Measurements from ENCODE around the gene EPC1. TPM values are rescaled to one million over a fixed set of nuclear protein-coding genes. Genes with fewer than 3 reads are reported as not detected.
A peak's percentile ranks its signal among the peaks of the same experiment; 100 is the strongest.

The EPC1 gene
- total and polyA plus RNA-seq, 10 donors, result 16.0 to 69.2 (median 57.4) TPM

DNA sequence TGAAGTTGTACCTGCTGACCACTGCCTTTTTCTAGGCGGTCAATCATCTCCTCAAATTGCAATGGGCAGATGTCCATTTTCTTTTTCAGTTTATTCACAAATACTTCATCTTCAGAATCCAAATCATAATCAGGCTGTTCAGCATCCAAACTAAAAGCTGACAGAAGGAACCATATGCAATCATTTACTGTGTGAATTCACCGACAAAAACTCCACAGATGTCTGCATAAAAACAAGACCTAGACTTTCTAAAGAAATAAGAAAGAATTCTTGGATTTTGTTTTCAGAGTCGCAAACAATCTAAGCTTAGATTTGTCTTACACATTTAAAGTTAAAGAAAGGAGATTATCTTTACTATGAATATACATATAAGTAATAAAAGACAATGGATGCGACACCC lies 53.4 kb downstream of the EPC1 start:
- no peaks in the 10 kb centered on the region for H3K9me3 ChIP-seq
- peaks cover 2 to 64% (median 40%) of the 10 kb centered on the region in 6 donors for H3K36me3 ChIP-seq
- TF ChIP-seq POLR2AphosphoS5 (IDR thresholded peaks at IDR 0.05) (no peak), CTCF (IDR thresholded peaks at IDR 0.05 in 8 of 11, conservative IDR thresholded peaks at IDR 0.05 in 3 of 11) (no peak), POLR2A (IDR thresholded peaks at IDR 0.05) (no peak)
- H3K4me1 ChIP-seq, result peaks cover 2 to 55% (median 23%) of the 10 kb centered on the region in 6 donors
- no peak overlapping the region for H3K4me3 ChIP-seq
- no peak overlapping the region for H3K27ac ChIP-seq
- H3K27me3 ChIP-seq (replicated peaks in 1 of 7), result no peaks in the 10 kb centered on the region
- DNase-seq, result no peak
- intact Hi-C loops (cut with DNase I; ENCODE audit: low total_unique reads), result no loop called here
- WGBS, 5 donors, result 97% methylated on average over 4 of the region's 4 CpGs

DNA sequence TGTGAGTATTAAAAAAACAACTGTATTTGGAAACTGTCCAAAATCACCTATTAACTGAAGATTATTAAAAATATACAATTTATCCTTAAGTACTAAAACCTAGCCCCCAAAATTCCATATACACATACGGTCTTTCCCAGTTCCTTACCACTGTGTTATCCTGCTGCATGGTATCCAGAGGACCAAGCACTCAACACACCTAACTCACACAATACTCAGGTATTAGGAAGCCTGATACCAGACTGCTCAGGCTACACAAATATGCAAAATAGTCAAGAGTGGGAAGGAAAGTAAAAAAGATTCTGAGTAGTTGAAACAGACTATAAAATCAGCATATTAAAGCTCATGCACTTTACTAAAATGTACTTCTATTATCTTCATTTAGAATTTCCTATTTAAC lies 67.2 kb downstream of the EPC1 start:
- DNase-seq, result no peak
- intact Hi-C loops (cut with DNase I; ENCODE audit: low total_unique reads), result no loop called here
- Histone ChIP-seq H3K4me3 (no peak overlapping the region), H3K9me3 (no peaks in the 10 kb centered on the region), H3K27me3 (replicated peaks in 1 of 7) (no peaks in the 10 kb centered on the region), H3K27ac (no peak overlapping the region), H3K4me1 (peaks cover 0 to 30% (median 4%) of the 10 kb centered on the region in 6 donors), H3K36me3 (peaks cover 0 to 99% (median 37%) of the 10 kb centered on the region in 6 donors)
- no peak for TF ChIP-seq CTCF (IDR thresholded peaks at IDR 0.05 in 8 of 11, conservative IDR thresholded peaks at IDR 0.05 in 3 of 11)
- TF ChIP-seq POLR2A (IDR thresholded peaks at IDR 0.05), result no peak
- TF ChIP-seq POLR2AphosphoS5 (IDR thresholded peaks at IDR 0.05), result no peak
- WGBS, 5 donors, result 91 to 100% (median 97%) methylated on average over 1 of the region's 1 CpG

GRCh38 chr10:32273336-32273735 lies 73.6 kb downstream of the EPC1 start:
- H3K27ac ChIP-seq, result peak overlapping the region in 4 of 8 donors; percentile 5 to 53 (median 20)
- no peak for DNase-seq
- H3K36me3 ChIP-seq, result peaks cover 0 to 99% (median 56%) of the 10 kb centered on the region in 6 donors
- no peaks in the 10 kb centered on the region for H3K27me3 ChIP-seq (replicated peaks in 1 of 7)
- H3K4me1 ChIP-seq, result peaks cover 0 to 30% (median 15%) of the 10 kb centered on the region in 6 donors
- intact Hi-C loops (cut with DNase I; ENCODE audit: low total_unique reads), result no loop called here
- TF ChIP-seq CTCF (IDR thresholded peaks at IDR 0.05 in 8 of 11, conservative IDR thresholded peaks at IDR 0.05 in 3 of 11), result no peak
- TF ChIP-seq POLR2A (IDR thresholded peaks at IDR 0.05), result no peak
- TF ChIP-seq POLR2AphosphoS5 (IDR thresholded peaks at IDR 0.05), result no peak
- H3K4me3 ChIP-seq, result no peak overlapping the region
- WGBS, 5 donors, result 29 to 58% (median 50%) methylated on average over 1 of the region's 1 CpG
- H3K9me3 ChIP-seq, result no peaks in the 10 kb centered on the region

DNA sequence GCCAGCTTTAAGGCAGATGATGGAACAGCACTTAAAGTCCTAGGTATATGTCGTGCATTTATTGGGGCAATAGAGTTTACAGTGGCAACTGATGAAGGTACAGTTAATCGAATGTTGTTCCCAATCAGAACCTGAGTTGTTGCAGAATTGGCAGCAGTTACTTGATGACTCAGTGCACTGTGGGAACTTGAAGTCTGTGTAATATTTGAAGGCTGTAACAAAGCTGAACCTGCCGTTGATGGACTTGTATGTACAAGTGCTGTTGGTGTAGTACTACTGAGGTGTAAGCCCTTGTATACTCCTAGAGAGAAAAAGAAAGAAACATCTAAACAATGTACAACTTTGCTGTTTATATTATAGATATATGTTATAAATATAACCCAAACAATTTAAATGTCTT lies 75.3 kb downstream of the EPC1 start:
- no peak for TF ChIP-seq POLR2A (IDR thresholded peaks at IDR 0.05)
- TF ChIP-seq CTCF (IDR thresholded peaks at IDR 0.05 in 8 of 11, conservative IDR thresholded peaks at IDR 0.05 in 3 of 11), result no peak
- no peaks in the 10 kb centered on the region for H3K27me3 ChIP-seq (replicated peaks in 1 of 7)
- WGBS, 5 donors, result 88 to 96% (median 95%) methylated on average over 3 of the region's 3 CpGs
- peaks cover 0 to 30% (median 15%) of the 10 kb centered on the region in 6 donors for H3K4me1 ChIP-seq
- H3K27ac ChIP-seq, result no peak overlapping the region
- peaks cover 0 to 99% (median 65%) of the 10 kb centered on the region in 6 donors for H3K36me3 ChIP-seq
- H3K4me3 ChIP-seq, result no peak overlapping the region
- H3K9me3 ChIP-seq, result no peaks in the 10 kb centered on the region
- intact Hi-C loops (cut with DNase I; ENCODE audit: low total_unique reads), result no loop called here
- DNase-seq, result no peak
